Stimulated activated CD8-positive, alpha-beta memory T cell treated with anti-CD3 and anti-CD28 coated beads, Interleukin-4, amount 100 ng/mL, for 24 hours (primary cell): ENCODE measurements around the gene PTPRG.

Experiments
- DNase-seq: peaks from one replicate; pipeline ENCODE4 v3.0.0-alpha.2; 2020; ENCODE audit warnings: low read depth

The PTPRG gene

DNA sequence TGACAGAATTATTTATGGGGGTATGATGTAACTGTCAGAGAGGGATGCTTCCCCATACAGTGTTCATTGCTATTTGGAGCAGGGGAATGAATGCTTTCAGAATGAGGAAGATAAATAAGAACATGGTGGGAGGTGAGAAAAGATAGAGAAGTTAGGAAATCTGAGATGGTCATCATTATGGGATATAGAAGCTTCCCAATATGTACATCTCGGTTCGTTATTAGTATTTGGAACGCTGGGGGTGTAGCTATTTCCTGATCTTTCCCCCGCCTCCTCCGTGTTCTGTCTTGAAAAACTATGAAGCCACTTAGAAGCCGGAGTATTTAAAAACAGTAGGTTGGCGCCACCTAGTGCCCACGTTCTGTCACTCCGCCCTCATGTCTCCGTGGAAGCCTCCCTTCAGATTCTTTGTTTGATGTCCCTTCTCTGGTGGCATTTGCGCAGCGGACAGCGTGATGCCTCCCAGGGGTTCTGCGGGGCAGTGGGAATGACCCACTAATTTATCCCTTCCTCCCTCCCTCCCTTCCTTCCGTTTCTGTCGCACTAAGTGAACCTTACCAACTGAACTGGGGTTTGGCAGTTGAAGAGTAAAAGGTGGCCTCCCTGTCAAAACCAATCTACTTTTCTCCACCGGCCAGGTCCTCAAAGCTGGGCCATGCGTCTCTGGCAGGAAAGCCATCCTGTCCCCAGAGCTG lies 627.5 kb downstream of the PTPRG start:
- peak; percentile 27 for DNase-seq

- DNase-seq = no peak
These were observed 628.0 kb downstream of the PTPRG start for GRCh38 chr3:62189376-62189698.

GRCh38 chr3:62192891-62193290 lies 631.5 kb downstream of the PTPRG start:
- no peak for DNase-seq

- DNase-seq = no peak
These were observed 632.4 kb downstream of the PTPRG start for GRCh38 chr3:62193586-62194345.

DNA sequence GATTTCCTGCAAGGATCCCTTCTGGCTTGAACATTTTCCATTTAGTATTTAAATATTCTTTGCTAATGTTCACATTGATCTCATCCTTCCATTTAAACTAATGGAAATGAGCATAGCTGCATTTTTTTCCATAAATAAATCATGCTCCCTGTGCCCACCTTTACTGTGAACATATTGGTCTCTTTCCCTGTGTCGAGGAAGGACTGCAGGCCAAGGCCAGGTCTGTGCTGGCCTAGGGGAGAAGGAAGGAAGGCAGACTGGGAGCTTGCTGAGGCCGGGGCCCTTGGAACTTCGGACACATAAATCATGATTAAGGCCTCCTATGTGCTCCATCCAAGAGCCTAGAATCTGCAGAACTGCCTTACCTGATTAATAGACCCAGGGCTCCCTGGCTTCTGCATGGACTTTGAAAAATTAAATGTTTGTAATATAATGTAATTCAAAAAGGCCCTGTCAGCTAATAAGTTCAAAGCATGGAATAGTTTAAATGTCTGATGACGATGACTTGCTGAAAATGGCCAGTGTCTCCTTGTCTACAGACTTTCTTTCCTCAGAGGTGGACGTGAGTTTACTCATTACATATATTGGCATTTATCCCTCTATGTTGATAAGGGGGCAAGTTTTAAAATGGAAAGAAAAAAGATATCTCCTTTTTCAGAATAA lies 636.1 kb downstream of the PTPRG start:
- DNase-seq = no peak

GRCh38 chr3:62199126-62199525 lies 637.8 kb downstream of the PTPRG start:
- DNase-seq = no peak

GRCh38 chr3:62201438-62202035 lies 640.2 kb downstream of the PTPRG start:
- no peak for DNase-seq

DNA sequence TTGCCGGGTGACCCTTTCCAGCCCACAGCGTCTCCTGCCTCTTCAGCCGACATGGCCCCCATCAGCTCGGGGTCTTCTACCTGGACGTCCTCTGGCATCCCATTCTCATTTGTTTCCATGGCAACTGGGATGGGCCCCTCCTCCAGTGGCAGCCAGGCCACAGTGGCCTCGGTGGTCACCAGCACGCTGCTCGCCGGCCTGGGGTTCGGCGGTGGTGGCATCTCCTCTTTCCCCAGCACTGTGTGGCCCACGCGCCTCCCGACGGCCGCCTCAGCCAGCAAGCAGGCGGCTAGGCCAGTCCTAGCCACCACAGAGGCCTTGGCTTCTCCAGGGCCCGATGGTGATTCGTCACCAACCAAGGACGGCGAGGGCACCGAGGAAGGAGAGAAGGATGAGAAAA lies 641.8 kb downstream of the PTPRG start:
- DNase-seq = no peak

- no peak for DNase-seq
These were observed 642.2 kb downstream of the PTPRG start for GRCh38 chr3:62203561-62203960.

DNA sequence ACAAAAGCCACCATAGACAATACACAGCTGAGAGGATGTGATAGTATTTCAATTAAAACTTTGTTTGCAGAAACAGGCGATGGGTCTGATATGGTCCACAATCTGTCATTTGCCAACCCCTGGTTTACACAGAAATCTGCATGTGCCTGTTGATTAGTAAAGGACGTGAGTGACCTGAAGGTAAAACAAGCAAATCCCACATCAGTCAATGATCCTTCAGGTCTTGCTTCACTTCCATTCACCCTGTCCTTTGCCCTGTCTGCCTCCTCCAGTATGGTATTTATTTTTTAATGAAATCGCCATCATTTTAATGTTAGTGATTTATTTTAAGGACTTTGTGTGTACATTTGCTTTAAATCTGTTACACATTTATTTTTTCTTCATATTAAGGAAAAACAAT lies 645.8 kb downstream of the PTPRG start:
- DNase-seq = no peak

DNA sequence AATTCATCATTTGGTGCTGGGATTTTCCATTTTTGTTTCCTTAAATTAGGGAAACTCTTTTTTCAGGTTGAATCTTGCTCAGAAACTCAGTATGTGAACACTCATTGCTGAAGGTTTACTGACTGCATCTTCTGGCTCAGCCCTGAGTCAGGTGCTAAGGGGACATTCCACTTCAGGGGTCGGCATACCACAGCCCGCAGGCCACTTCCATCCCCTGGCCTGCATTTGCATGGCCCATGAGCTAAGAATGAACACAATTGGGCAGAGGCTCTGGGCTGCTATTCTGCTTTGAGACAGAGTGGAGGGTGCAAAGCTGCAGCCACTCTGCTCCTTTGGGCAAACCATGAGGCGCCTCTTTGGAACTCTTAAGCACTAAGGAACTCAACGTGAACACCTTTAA lies 647.0 kb downstream of the PTPRG start:
- DNase-seq = no peak

DNA sequence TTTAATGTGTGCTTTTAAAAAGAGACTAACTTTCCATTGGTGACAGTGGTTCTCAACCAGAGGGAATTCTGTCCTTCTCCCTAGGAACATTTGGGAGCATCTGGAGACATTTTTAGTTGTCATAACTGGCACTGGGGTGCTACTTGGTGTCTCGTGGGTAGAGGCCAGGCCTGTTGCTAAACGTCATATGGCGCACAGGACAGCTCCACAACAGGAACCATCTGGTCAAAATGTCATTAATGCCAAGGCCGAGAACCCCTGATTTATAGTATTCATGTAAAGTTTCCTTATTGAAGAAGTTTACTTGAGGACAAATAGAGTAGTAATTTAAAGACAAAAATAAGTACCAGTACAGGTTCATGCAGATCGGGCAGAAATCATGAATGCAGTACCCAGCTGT lies 647.7 kb downstream of the PTPRG start:
- DNase-seq = no peak

- no peak for DNase-seq
These were observed 648.6 kb downstream of the PTPRG start for GRCh38 chr3:62210011-62210410.

DNA sequence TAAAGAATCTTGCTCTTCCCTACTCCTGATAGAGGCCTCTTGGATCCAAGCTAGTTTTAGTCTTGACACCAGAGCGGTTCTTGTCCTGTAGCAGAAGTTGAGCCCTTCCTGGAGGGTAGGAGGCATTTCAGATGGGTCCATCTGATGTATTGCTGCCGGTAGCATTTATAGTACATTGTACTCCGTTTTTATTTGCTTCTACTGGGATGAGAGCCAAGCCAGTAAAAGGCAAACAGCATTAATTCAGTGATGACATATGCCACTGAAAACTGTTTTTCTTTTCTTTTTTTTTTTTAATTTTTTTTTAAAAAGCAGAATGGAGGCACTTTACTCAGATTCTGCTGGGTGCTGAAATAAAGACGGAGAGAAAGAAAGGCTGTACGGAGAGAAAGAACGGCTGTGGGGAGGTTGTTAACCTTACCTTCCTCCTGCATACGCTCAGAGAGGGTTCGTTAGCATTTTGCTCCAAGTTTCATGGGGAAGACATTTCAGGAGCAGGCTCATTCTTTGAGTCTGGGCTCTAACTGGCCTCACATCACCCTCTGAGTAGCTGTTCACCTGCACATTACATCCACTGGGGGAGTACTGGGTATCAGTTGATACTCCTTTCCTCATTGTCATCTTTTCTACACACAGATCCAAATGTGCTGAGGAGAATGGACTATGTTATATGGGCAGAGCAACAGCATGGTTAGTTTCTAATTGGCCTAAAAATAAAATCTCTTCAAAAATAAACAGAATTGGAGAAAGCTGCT lies 650.5 kb downstream of the PTPRG start:
- DNase-seq = no peak

DNA sequence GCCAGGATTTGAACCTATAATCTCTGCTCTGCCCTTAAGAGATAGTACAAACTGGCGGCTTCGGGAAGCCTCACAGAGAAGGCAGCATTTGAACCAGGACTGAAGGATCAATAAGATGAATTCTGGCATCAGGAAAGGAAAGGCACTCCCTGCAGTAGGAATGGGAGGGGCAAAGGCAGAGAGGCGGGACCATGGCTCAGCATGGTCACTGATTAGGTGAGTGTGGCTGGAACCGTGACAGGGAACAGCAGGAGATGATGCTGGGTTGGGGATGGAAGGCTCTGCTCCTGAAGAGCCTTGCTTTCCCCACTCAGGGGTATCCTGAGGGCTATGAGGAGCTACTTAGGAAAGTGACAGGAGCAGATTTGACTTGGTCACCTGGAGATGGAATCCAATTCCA lies 653.5 kb downstream of the PTPRG start:
- DNase-seq = no peak

DNA sequence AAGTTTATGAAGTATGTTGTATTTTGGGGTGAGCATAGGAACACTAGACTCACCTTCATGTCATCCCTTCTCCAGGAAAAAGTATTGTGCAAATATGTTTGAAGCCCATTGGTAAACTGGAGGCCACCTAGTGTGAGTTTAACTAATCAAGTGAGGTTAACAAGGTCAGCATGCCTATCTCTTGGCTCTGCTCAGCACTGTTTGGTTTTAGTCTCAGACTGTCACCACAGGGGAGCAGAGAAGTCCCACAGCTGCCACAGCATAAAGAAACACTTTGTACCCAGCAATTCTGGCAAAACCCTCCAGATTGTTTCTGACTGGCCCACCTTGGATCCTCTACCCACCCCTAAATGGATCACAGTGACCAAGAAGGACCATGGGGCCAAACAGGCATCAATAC lies 659.2 kb downstream of the PTPRG start:
- DNase-seq = no peak

GRCh38 chr3:62225051-62225450 lies 663.7 kb downstream of the PTPRG start:
- DNase-seq = no peak

GRCh38 chr3:62226601-62227339 lies 665.4 kb downstream of the PTPRG start:
- no peak for DNase-seq

GRCh38 chr3:62228467-62228866 lies 667.1 kb downstream of the PTPRG start:
- no peak for DNase-seq

DNA sequence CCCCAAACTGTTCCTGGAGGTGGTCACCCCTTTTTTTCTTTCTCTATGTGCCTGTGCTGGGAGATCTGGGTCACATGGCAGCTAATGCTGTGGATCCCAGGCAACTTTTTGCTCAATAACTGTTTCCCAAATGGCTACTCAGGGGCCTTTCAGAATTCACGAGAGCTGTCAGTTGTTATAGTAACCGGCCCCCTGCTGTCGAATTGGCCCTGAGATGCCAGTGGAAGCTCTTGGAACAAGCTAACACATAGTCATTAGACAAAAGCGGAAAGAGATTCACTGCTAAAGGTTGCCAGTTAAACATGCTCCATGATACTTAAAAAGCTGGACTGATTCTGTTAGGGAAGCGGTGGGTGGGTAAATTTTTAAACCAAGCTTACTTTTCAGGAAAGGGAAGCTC lies 667.8 kb downstream of the PTPRG start:
- no peak for DNase-seq

DNA sequence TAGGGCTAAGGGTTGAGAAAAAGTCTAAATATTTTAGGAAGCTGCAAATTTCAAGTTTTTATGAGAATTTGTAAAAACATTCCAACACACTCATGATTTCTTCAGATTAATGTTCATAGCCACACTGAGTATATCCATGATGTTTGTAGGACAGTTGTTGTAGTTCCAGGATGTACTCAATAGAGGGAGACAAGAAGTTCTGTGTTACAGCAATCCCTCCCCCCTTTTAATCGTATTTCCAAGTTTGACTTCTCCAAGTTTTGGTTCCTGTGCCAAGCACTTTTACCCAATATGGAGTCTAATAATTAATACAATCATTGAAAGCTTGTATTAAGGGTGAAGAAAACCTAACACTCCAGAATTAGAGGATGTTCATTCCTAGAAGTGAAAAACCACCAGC lies 668.5 kb downstream of the PTPRG start:
- DNase-seq = no peak

- DNase-seq = no peak
These were observed 671.7 kb downstream of the PTPRG start for GRCh38 chr3:62233065-62233464.
